Epithelial cell of proximal tubule (primary cell): Measurements from ENCODE around the gene RAB22A. TPM values are rescaled to one million over a fixed set of nuclear protein-coding genes. Genes with fewer than 3 reads are reported as not detected.

Experiments used
- DNase-seq: peaks from one replicate; pipeline ENCODE4 v3.0.0-alpha.2; 2011; ENCODE audit warnings: low read depth
- H3K4me3 ChIP-seq: 2 replicates; pipeline ENCODE4 v1.5.1; 2011; ENCODE audit warnings: low read depth, mild to moderate bottlenecking, low read length
- total RNA-seq: library from RNA; depleted of rRNA; stranded (reverse); fragments of >200 nt; gene quantifications from 2 replicates; pipeline ENCODE4 v1.2.3, GENCODE V29; 2015
- TF ChIP-seq, protein P1 (sequence below): conservative IDR thresholded peaks from 2 replicates; pipeline ENCODE4 v1.5.1; 2012; ENCODE audit warnings: low read depth, mild to moderate bottlenecking, low read length

Gene RAB22A
- total RNA-seq, 1 donor from 2014 or later, result 10.6 TPM

DNA sequence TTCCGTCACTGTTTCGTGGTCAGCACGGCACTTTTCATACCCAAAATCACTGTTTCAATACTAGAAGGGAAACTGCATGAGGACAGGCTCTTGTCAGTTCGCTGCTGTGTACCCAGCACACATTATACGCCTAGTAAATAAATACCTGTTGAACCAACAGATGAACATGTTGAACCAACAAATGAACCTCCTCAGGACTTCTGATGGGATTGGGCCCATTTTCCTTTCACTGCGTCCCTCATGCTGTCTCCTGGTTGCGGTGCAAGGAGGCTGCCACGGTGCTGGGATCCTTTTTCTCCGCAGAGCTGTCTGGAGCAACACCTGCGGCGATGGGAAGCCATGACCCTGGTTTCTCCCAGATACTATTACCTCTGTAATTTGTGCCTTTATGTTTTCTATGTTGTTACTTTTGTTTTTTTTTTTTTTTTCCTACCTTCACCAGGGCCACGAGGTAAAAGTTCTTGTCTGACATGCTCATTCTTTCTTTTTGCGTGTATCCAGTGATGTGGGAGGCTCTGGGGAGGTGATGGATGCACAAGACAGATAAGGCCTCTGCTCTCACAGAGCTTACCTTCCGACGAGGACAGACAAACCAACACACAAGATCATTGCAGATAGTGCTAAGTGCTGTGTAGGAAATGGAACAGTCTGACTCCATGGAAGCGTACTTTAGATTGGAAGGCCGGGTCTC, 80.6 kb downstream of the RAB22A start:
- H3K4me3 ChIP-seq, result peak overlapping the region; percentile 74
- no peak for DNase-seq
- TF ChIP-seq, protein P1, sequence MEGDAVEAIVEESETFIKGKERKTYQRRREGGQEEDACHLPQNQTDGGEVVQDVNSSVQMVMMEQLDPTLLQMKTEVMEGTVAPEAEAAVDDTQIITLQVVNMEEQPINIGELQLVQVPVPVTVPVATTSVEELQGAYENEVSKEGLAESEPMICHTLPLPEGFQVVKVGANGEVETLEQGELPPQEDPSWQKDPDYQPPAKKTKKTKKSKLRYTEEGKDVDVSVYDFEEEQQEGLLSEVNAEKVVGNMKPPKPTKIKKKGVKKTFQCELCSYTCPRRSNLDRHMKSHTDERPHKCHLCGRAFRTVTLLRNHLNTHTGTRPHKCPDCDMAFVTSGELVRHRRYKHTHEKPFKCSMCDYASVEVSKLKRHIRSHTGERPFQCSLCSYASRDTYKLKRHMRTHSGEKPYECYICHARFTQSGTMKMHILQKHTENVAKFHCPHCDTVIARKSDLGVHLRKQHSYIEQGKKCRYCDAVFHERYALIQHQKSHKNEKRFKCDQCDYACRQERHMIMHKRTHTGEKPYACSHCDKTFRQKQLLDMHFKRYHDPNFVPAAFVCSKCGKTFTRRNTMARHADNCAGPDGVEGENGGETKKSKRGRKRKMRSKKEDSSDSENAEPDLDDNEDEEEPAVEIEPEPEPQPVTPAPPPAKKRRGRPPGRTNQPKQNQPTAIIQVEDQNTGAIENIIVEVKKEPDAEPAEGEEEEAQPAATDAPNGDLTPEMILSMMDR, result no peak

DNA sequence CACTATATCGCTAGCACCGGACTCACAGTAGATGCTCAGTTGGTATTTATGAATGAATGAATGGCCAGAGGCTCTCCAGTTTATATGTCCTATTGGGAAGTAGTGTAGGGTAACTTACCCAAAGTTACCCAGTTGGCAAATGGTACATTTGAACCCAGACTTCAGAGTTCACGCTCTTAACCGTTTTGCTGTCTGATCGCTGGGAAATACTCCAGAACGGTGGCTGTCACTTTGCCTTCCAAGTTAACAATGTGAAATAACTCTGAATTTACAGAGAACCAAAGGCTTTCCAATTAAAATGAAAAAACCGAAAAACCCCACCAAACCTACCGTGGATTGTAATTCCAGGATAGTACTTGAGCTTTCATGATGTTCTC, 81.1 kb downstream of the RAB22A start:
- peak overlapping the region; percentile 74 for H3K4me3 ChIP-seq
- DNase-seq, result no peak
- TF ChIP-seq, protein P1, result no peak

DNA sequence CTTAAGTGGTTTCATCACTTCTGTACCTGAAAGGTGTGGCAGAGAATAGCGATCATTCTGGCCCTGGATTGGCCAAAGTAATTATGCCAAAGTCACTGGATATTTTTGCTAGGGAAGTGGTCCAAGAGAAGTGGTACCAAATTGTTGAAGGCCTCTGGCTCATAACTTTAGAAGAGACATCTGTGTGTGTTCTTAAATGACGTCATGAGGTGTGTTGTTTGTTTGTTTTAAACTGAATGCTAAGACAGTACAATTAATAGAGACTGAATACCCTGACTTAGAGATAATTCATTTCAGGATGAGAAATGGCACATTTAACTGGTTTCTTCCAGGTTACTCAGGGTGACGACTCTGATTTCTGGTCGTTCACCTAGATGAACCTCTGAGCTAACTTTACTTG, 82.8 kb downstream of the RAB22A start:
- TF ChIP-seq, protein P1, result no peak
- no peak for DNase-seq
- H3K4me3 ChIP-seq, result no peak overlapping the region

DNA sequence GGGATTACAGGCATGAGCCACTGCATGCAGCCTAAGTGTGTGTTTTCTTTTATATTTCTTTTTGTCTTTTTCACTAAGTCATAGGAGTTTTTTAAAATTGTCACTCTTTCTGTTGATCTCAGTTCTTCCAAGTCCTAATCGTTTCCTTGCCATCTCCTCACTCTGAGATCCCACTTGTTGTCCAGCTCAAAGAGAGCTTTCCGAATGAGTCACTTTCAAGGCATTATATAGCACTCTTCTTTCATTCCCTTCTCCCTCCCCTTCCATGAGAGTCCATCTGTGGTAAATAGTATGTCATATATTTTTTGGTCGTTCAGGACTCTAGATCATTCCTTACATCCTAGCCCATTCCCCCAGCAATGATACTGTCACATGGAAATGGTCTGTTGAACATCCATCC, 83.8 kb downstream of the RAB22A start:
- TF ChIP-seq, protein P1, result no peak
- no peak overlapping the region for H3K4me3 ChIP-seq
- DNase-seq, result no peak

DNA sequence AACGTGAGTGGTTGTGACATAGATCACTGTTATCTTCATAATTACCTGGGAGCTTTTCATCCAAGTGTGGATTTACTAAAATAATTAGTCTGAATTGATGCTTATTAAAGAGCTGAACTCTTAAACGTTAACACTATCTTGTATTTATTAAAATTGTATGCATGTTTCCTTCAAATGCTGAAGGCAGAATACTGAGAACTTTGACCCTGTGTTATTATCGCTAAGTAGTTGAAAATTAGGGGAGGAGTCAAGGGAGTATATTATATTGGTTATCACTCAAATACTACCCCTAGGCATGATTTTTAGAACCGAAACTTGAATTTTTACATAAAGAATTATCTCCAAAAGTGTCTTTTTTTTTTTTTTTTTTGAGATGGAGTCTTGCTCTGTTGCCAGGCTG, 85.3 kb downstream of the RAB22A start:
- H3K4me3 ChIP-seq, result no peak overlapping the region

DNA sequence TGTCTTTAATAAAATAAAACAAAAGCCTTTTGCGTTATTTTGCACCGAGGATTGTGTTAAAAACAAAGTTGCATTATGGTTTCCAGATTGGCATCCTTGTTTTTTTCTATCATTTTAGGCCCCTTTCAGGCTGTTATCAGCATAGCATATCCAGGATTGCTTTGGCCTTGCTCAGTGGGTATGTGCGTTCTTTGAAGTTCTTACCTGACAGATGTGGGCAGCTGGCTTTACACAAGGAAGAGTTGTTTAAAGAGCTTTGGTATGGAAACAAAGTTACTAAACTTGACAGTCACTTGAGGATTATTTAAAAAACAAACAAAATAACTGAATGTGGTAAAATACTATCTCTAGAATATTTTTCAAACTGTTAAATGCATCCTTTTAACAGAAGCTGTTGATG, 86.1 kb downstream of the RAB22A start:
- H3K4me3 ChIP-seq, result no peak overlapping the region
- no peak for DNase-seq
- TF ChIP-seq, protein P1, result no peak

More for the DNA sequence above, 85.3 kb downstream of the RAB22A start:
- TF ChIP-seq, protein P1, result no peak
- DNase-seq, result no peak

DNA sequence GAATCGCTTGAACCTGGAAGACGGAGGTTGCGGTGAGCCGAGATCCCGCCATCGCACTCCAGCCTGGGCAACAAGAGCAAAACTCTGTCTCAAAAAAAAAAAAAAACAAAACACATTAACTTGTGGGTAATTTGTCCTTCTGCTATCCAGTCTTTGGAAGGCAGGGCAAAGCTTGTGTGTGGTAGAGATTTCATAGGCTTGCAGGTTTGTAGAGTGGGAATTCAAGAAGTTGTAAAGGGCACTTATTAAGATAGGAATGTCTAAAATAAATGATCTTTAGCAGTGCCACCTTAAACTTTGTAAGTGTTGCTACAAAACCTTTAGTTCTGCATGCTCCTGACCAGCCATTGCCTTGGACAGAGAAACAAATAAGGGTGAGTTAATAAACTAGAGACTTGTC, 87.9 kb downstream of the RAB22A start:
- H3K4me3 ChIP-seq, result no peak overlapping the region
- TF ChIP-seq, protein P1, result no peak
- no peak for DNase-seq
